ENCODE data around the gene SLC29A1.

The SLC29A1 gene

DNA sequence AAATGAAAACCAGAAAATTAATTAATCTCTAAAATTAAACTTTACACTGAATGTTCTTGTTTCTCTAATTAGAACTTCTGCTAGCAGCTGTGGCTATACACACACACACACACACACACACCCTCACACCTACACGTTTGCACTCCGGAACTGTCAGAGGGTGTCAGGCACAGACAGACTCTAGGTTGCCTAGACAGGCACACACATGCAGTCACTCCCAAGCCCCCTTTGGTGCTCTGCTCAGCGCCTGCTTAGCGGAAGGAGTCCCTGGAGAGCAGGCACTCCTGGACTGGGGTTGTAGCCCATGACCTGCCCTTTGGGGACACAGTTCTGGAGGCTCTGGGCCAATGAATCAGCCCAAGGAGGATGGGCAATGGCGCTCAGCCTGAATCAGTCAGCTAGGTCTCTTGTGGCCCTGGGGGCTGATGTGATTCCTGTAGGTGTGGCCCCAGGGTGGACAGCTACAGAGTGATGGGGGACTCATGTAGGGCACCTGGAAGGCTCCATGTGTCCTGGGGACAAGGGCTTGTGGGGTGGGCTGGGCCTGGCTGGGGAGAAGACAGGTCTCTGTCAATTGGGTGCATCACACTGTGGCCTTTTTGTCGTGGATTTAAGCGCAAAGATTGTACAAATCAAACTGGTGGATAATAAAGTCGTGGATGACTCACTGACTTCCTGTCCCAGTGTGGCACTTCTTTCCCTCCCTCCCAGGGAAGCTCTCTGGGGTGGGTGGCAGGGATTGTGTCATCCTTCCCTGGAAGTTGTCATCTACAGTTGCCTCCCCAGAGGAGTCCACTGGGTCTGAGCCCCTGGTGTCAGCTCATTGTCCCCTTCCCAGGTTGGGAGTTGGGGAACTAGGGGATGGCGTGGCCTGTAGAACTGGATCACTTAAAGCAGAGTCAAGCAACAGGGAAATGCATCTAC lies 55.6 kb downstream of the SLC29A1 start:
- peaks cover 15 to 52% (median 32%) of the 10 kb centered on the region in 11 experiments; a peak in 21 of 22 replicates for H3K27me3 ChIP-seq
- H4K20me1 ChIP-seq, result peaks cover 0 to 23% (median 0%) of the 10 kb centered on the region in 11 experiments; a peak in 3 of 22 replicates
- no peaks in the 10 kb centered on the region for H3K9me3 ChIP-seq (replicated peaks in 1 of 11)
- no peak overlapping the region for H3K9ac ChIP-seq
- no peak overlapping the region for H3K27ac ChIP-seq
- H3K36me3 ChIP-seq, result no peaks in the 10 kb centered on the region
- H3K4me1 ChIP-seq, result peaks cover 0 to 26% (median 10%) of the 10 kb centered on the region in 10 experiments; a peak in 15 of 20 replicates
- peak overlapping the region in 9 of 11 experiments; percentile 26 to 76 (median 60); a peak in 16 of 22 replicates for H3K4me2 ChIP-seq
- TF ChIP-seq Cebpa-rat (IDR thresholded peaks at IDR 0.05), result no peak
- no peak overlapping the region for H3K4me3 ChIP-seq

All from BLaER1 treated with 17β-estradiol and CSF1 and Interleukin-3, amounts not matched to agents 10 nM and 100 nM (cell line).